Neural crest cell (in vitro differentiated cells): Measurements from ENCODE around the gene DGKD. TPM values are rescaled to one million over a fixed set of nuclear protein-coding genes. Genes with fewer than 3 reads are reported as not detected.

Experiments used
- DNase-seq: peaks from one replicate; pipeline ENCODE4 v3.0.0; 2021; ENCODE audit warnings: low read depth, mixed read lengths, low spot score
- H3K27ac Mint-ChIP-seq: one replicate; pipeline ENCODE4 v1.8.0; 2021; ENCODE audit warnings: mild to moderate bottlenecking, mixed read lengths; ENCODE audit not compliant: unreplicated experiment
- H3K27me3 Mint-ChIP-seq: 2 replicates; pipeline ENCODE4 v1.8.0; 2021; ENCODE audit warnings: low read depth, mild to moderate bottlenecking, mixed read lengths
- H3K36me3 Mint-ChIP-seq: 2 replicates; pipeline ENCODE4 v1.8.0; 2021; ENCODE audit warnings: low read depth, mild to moderate bottlenecking, mixed read lengths
- H3K4me1 Mint-ChIP-seq: 2 replicates; pipeline ENCODE4 v1.8.0; 2021; ENCODE audit warnings: mixed read lengths
- H3K4me3 Mint-ChIP-seq: one replicate; pipeline ENCODE4 v1.8.0; 2021; ENCODE audit warnings: mild to moderate bottlenecking, mixed read lengths
- H3K9me3 Mint-ChIP-seq: 2 replicates; pipeline ENCODE4 v1.8.0; 2021; ENCODE audit warnings: mixed read lengths
- CTCF ChIP-seq: fragments of 200-600 bp; sonication (generic); conservative IDR thresholded peaks from 2 replicates; pipeline ENCODE4 v1.5.0; 2021; ENCODE audit warnings: antibody characterized with exemption, mild to moderate bottlenecking
- total RNA-seq: library from RNA; stranded (reverse); gene quantifications from 2 replicates; pipeline ENCODE4 v1.2.1, GENCODE V29; 2021

Gene DGKD
- total RNA-seq, 1 donor from 2014 or later = 48.7 TPM

- no peak for TF ChIP-seq CTCF
- H3K36me3 Mint-ChIP-seq = peaks cover 10% of the 10 kb centered on the region
- no peak overlapping the region for H3K27ac Mint-ChIP-seq
- no peaks in the 10 kb centered on the region for H3K27me3 Mint-ChIP-seq
- H3K4me1 Mint-ChIP-seq = no peaks in the 10 kb centered on the region
- H3K4me3 Mint-ChIP-seq = no peak overlapping the region
- no peak for DNase-seq
- no peaks in the 10 kb centered on the region for H3K9me3 Mint-ChIP-seq
Observed at GRCh38 chr2:233399306-233400225, 45.3 kb downstream of the DGKD start.

- DNase-seq = no peak
- Mint-ChIP-seq H3K9me3 (no peaks in the 10 kb centered on the region), H3K36me3 (peaks cover 13% of the 10 kb centered on the region), H3K27ac (peak overlapping the region; percentile 75), H3K4me1 (no peaks in the 10 kb centered on the region), H3K4me3 (no peak overlapping the region), H3K27me3 (no peaks in the 10 kb centered on the region)
- TF ChIP-seq CTCF = no peak
Observed at GRCh38 chr2:233400341-233400740, 46.0 kb downstream of the DGKD start.

GRCh38 chr2:233400961-233401360 lies 46.7 kb downstream of the DGKD start:
- Mint-ChIP-seq H3K9me3 (no peaks in the 10 kb centered on the region), H3K4me3 (no peak overlapping the region), H3K4me1 (no peaks in the 10 kb centered on the region), H3K36me3 (peaks cover 13% of the 10 kb centered on the region), H3K27me3 (no peaks in the 10 kb centered on the region), H3K27ac (no peak overlapping the region)
- no peak for TF ChIP-seq CTCF
- DNase-seq = no peak

GRCh38 chr2:233402346-233402745 lies 48.1 kb downstream of the DGKD start:
- DNase-seq = no peak
- peaks cover 11% of the 10 kb centered on the region for H3K36me3 Mint-ChIP-seq
- H3K4me1 Mint-ChIP-seq = no peaks in the 10 kb centered on the region
- H3K27ac Mint-ChIP-seq = no peak overlapping the region
- H3K4me3 Mint-ChIP-seq = no peak overlapping the region
- TF ChIP-seq CTCF = no peak
- H3K9me3 Mint-ChIP-seq = no peaks in the 10 kb centered on the region
- H3K27me3 Mint-ChIP-seq = no peaks in the 10 kb centered on the region

- H3K36me3 Mint-ChIP-seq = peaks cover 8% of the 10 kb centered on the region
- peak overlapping the region; percentile 69 for H3K27ac Mint-ChIP-seq
Observed at GRCh38 chr2:233402789-233403188, 48.5 kb downstream of the DGKD start.

More at GRCh38 chr2:233402789-233403188, 48.5 kb downstream of the DGKD start:
- no peak overlapping the region for H3K4me3 Mint-ChIP-seq
- no peak for TF ChIP-seq CTCF
- no peaks in the 10 kb centered on the region for H3K9me3 Mint-ChIP-seq
- no peak for DNase-seq
- no peaks in the 10 kb centered on the region for H3K4me1 Mint-ChIP-seq
- no peaks in the 10 kb centered on the region for H3K27me3 Mint-ChIP-seq
